GM03348 (cell line): ENCODE measurements around the gene SLC49A3.

Experiments
- DNase-seq: peaks from one replicate; pipeline ENCODE4 v3.0.0; 2012; ENCODE audit warnings: low spot score

Gene SLC49A3

GRCh38 chr4:665751-666435 lies 23.1 kb downstream of the SLC49A3 start:
- DNase-seq = no peak

DNA sequence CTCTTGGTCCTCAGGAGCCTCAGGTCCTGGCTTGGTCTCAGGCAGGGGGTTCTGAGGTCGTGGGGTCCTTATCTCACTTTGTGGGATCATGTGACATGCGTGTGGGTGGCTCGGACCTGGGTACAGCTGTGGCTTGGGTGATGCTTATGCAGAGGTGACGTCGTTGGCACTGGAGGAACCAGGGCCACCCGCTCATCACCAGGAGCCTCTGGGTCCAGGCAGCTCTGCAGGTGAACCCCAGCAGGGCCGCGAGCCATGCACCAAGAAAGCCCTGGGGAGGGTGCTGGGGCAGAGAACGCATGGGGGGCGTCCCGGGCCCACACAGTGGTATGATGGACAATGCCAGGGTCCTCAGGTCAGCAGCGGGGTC lies 23.6 kb downstream of the SLC49A3 start:
- no peak for DNase-seq

DNA sequence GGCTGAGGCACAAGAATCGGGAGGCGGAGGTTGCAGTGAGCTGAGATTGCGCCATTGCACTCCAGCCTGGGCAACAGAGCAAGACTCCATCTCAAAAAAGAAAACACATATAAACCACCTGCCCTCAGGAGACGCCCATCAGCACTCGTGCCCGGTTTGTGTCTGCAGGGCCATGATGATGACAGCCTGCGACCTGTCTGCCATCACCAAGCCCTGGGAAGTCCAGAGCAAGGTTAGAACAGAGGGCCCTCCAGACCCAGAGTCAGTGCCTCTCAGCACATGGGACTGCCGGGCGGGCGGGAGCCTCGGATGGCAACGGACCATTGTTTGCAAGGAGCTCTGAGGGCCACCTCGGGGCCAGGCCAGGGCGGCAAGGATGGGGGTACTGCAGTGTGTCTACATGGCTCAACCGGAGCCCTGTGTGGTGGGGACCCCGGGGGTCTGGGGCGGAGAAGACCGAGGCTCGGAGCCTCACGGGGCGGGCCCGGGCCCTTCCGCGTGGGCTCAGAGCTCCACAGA lies 24.2 kb downstream of the SLC49A3 start:
- DNase-seq = no peak

GRCh38 chr4:663438-664428 lies 25.2 kb downstream of the SLC49A3 start:
- DNase-seq = no peak

DNA sequence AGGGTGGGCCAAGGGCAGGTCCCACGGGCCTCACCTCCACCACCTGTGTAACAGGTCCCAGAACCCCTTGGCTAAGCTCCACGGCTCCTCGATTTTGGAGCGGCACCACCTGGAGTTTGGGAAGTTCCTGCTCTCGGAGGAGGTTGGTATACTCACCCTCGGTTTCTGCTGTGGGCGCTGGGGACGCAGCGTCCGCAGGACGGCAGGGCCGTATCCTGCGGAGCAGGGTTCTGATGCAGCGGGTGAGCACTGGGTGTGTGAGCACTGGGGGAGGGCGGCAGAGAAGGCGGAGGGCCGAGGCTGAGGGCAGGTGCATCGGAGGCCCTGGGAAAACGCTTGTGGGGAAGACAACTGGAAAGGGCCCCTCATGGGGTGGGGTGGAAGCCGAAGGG lies 25.9 kb downstream of the SLC49A3 start:
- DNase-seq = no peak

DNA sequence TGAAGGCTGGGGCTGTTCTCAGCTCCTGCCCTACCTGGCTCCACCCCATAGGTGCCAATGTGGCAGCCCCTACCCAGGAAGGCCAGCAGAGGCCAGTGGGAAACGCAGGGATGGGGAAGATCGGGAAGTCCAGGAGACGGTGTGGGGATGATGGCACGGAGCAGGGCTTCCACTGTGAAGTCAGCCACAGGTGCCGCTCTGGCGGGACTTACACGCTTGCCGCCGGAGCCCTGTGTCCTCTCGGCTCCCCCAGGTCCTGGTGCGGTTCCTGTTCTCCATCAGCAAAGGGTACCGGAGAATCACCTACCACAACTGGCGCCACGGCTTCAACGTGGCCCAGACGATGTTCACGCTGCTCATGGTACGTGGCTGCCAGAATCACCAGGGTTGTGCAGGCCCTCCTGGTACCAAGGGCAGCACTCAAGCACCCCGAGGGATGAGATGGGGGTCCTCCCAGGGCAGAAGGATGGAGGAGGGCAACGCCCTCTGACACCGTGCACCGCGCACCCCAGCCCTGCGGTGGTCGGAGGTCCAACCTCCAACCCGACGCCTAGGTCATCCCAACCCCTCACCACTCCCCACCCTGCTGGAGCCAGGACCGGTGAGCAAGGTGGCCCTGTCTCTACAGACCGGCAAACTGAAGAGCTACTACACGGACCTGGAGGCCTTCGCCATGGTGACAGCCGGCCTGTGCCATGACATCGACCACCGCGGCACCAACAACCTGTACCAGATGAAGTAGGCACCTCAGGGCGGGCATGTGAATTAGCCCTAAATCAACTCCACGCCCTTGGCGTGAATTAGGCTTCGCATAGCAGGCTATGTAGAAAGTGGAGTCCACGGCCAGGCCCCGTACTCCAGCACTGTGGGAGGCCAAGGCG lies 26.8 kb downstream of the SLC49A3 start:
- DNase-seq = no peak

GRCh38 chr4:661231-661630 lies 27.7 kb downstream of the SLC49A3 start:
- DNase-seq = no peak

DNA sequence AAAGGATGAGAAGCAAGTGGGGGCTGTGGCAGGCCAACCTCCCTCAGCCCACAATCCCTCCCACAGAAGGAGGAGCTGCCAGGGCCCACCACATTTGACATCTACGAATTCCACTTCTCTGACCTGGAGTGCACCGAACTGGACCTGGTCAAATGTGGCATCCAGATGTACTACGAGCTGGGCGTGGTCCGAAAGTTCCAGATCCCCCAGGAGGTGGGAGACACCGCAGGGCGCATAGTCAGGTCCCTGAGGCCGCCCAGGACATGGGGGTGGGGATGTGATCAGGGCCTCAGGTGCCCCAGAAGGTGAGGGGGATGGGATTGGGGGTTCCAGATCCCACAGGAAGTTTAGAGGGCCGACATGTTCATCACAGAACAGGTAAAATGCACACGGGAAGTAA lies 28.6 kb downstream of the SLC49A3 start:
- no peak for DNase-seq

- no peak for DNase-seq
Observed at GRCh38 chr4:659851-660250, 29.1 kb downstream of the SLC49A3 start.

GRCh38 chr4:658681-659667 lies 30.0 kb downstream of the SLC49A3 start:
- no peak for DNase-seq

- no peak for DNase-seq
Observed at GRCh38 chr4:657834-658667, 30.9 kb downstream of the SLC49A3 start.

- no peak for DNase-seq
Observed at GRCh38 chr4:657338-657833, 31.6 kb downstream of the SLC49A3 start.

- no peak for DNase-seq
Observed at GRCh38 chr4:656436-657337, 32.3 kb downstream of the SLC49A3 start.

GRCh38 chr4:655464-656151 lies 33.3 kb downstream of the SLC49A3 start:
- no peak for DNase-seq

DNA sequence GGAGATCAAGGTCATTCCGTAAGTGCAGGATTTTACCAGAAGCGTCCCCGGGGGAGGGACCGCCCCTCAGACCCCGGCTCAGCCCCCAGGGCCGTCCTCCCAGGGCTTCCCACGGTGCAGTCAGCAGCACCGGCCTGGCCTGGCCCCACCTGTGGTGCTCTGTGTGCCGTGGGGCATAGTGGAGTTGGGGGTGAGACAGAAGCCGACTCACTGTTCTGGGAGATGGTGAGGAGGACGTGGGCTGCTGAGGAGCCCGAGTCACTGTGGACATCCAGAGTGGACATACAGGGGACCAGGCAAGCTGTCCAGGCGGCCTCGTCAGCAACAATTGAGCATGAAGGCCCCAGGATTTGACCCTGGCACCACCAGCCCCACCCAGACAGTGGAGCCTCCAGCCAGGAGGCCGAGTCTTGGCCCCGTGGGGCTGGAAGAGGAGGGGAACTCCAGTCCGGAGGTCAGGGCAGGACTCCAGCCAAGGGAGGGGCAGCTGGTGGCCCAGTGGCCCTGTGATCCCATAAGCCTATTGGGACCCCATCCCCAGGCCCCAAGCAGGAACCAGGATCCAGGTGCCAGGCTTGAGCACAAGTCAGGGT lies 34.0 kb downstream of the SLC49A3 start:
- DNase-seq = no peak

GRCh38 chr4:654503-654845 lies 34.5 kb downstream of the SLC49A3 start:
- no peak for DNase-seq

DNA sequence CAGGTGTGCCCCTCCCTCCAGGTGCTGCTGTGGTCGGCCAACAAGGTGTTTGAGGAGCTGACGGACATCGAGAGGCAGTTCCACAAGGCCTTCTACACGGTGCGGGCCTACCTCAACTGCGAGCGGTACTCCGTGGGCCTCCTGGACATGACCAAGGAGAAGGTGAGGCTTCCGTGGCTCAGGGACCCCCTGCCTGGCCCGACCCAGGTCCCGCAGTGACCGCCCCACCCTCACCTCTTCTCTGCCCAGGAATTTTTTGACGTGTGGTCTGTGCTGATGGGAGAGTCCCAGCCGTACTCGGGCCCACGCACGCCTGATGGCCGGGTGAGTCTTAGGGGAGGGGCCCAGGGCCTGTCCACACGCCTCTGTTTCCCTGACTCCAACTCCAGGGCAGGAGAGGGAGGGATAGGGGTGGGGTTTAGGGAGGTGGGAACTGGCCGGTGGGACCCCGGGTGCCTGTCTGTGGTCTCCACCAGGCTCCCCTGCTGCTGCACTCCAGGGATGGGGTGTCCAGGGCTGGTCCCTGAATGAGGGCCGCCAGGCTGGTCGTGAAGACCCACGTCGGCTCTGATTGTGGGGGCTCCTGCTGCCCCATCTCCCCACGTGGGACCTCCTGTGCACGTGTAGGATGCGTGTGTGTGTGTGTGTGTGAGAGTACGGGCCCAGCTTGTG lies 35.0 kb downstream of the SLC49A3 start:
- DNase-seq = no peak
